GM18520 (cell line): ENCODE data around the gene PCDHA5.
"Not testable (repeated sequence)": the region's sequence is repeated elsewhere in the genome, so short reads cannot be mapped to it uniquely, and the experiment has no call there.

ENCODE experiments used
- ATAC-seq: cut with Tn5 transposase; IDR thresholded peaks from one replicate; pipeline ENCODE4 v1.9.1; 2021; ENCODE audit not compliant: unreplicated experiment

The PCDHA5 gene

DNA sequence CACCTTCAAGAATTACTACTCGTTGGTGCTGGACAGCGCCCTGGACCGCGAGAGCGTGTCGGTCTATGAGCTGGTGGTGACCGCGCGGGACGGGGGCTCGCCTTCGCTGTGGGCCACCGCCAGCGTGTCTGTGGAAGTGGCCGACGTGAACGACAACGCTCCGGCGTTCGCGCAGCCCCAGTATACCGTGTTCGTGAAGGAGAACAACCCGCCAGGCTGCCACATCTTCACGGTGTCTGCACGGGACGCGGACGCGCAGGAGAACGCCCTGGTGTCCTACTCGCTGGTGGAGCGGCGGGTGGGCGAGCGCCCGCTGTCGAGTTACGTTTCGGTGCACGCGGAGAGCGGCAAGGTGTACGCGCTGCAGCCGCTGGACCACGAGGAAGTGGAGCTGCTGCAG is 1.6 kb downstream of the PCDHA5 start:
- not testable (repeated sequence) for ATAC-seq

- no peak for ATAC-seq
These were observed 2.1 kb downstream of the PCDHA5 start for GRCh38 chr5:140823475-140823874.

- ATAC-seq, result no peak
These were observed 6.4 kb downstream of the PCDHA5 start, which contains the start of gene PCDHA6 for GRCh38 chr5:140827704-140828361. Gene PCDHA6 (plus strand): TSS chr5:140827960. CDS start chr5:140828092, 132 bp downstream.

GRCh38 chr5:140828362-140828737 is 6.9 kb downstream of the PCDHA5 start:
- no peak for ATAC-seq

DNA sequence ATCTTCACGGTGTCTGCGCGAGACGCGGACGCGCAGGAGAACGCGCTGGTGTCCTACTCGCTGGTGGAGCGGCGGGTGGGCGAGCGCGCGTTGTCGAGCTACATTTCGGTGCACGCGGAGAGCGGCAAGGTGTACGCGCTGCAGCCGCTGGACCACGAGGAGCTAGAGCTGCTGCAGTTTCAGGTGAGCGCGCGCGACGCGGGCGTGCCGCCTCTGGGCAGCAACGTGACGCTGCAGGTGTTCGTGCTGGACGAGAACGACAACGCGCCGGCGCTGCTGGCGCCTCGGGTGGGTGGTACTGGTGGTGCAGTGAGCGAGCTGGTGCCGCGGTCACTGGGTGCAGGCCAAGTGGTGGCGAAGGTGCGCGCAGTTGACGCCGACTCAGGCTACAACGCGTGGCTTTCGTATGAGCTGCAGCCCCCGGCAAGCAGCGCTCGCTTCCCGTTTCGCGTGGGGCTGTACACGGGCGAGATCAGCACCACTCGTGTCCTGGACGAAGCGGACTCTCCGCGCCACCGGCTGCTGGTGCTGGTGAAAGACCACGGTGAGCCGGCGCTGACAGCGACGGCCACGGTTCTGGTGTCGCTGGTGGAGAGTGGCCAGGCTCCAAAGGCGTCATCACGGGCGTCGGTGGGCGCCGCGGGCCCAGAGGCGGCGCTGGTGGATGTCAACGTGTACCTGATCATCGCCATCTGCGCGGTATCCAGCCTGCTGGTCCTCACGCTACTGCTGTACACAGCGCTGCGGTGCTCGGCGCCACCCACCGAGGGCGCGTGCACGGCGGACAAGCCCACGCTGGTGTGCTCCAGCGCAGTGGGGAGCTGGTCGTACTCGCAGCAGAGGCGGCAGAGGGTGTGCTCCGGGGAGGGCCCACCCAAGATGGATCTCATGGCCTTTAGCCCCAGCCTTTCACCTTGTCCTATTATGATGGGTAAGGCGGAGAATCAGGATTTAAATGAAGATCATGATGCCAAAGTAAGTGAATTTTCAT is 8.4 kb downstream of the PCDHA5 start:
- ATAC-seq, result not testable (repeated sequence)

DNA sequence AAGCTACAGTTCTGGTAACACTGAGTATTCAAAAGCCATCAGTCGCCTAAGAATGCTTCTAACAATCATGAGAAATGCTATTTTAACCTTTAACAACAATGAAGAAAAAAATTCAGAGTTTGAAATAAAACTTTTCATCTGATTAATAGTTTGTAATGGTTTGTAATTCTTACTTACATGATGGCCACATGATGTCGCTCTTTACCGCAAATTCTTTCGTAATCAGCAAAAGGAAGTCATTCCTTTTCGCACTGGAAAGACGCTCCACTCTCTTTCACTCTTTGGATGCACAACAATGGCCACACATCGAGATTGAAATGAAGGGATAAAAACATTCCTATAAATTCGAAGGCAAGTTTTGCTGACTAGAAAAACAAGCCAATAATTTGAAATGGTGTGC is 12.6 kb downstream of the PCDHA5 start, which contains the start of gene PCDHA7:
Gene PCDHA7, plus strand, starts transcription at position 277 of the 400 bp plus-strand sequence. Its CDS starts 115 bp downstream, at position 392.
- no peak for ATAC-seq

GRCh38 chr5:140834439-140835008 is 13.1 kb downstream of the PCDHA5 start:
- not testable (repeated sequence) for ATAC-seq

DNA sequence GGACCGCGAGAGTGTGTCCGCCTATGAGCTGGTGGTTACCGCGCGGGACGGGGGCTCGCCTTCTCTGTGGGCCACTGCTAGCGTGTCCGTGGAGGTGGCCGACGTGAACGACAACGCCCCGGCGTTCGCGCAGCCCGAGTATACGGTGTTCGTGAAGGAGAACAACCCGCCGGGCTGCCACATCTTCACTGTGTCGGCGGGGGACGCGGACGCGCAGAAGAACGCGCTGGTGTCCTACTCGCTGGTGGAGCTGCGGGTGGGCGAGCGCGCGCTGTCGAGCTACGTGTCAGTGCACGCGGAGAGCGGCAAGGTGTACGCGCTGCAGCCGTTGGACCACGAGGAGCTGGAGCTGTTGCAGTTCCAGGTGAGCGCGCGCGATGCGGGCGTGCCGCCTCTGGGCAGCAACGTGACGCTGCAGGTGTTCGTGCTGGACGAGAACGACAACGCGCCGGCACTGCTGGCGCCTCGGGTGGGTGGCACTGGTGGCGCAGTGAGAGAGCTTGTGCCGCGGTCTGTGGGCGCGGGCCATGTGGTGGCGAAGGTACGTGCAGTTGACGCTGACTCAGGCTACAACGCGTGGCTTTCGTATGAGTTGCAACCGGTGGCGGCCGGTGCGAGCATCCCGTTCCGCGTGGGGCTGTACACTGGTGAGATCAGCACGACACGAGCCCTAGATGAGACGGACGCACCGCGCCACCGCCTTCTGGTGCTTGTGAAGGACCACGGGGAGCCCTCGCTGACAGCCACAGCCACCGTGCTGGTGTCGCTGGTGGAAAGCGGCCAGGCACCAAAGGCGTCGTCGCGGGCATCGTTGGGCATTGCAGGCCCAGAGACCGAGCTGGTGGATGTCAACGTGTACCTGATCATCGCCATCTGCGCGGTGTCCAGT is 14.5 kb downstream of the PCDHA5 start:
- ATAC-seq, result no peak

- ATAC-seq, result no peak
These were observed 19.9 kb downstream of the PCDHA5 start, which contains the start of gene PCDHA8 for GRCh38 chr5:140840978-140841962. Gene PCDHA8 (plus strand): TSS chr5:140841187. CDS start chr5:140841322, 135 bp downstream.

- ATAC-seq, result no peak
These were observed 21.7 kb downstream of the PCDHA5 start for GRCh38 chr5:140842798-140843733.

- ATAC-seq, result not testable (repeated sequence)
These were observed 27.0 kb downstream of the PCDHA5 start, which contains the start of gene PCDHA9 for GRCh38 chr5:140848139-140849102. Gene PCDHA9 (plus strand): TSS chr5:140848382. CDS start chr5:140848496, 114 bp downstream.

DNA sequence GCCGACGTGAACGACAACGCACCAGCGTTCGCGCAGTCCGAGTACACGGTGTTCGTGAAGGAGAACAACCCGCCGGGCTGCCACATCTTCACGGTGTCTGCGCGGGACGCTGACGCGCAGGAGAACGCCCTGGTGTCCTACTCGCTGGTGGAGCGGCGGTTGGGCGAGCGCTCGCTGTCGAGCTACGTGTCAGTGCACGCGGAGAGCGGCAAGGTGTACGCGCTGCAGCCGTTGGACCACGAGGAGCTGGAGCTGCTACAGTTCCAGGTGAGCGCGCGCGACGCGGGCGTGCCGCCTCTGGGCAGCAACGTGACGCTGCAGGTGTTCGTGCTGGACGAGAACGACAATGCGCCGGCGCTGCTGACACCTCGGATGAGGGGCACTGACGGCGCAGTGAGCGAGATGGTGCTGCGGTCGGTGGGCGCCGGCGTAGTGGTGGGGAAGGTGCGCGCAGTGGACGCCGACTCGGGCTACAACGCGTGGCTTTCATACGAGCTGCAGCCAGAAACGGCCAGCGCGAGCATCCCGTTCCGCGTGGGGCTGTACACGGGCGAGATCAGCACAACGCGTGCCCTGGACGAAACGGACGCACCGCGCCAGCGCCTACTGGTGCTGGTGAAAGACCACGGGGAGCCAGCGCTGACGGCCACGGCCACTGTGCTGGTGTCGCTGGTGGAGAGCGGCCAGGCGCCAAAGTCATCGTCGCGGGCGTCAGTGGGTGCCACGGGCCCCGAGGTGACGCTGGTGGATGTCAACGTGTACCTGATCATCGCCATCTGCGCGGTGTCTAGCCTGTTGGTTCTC is 28.6 kb downstream of the PCDHA5 start:
- ATAC-seq, result not testable (repeated sequence)

DNA sequence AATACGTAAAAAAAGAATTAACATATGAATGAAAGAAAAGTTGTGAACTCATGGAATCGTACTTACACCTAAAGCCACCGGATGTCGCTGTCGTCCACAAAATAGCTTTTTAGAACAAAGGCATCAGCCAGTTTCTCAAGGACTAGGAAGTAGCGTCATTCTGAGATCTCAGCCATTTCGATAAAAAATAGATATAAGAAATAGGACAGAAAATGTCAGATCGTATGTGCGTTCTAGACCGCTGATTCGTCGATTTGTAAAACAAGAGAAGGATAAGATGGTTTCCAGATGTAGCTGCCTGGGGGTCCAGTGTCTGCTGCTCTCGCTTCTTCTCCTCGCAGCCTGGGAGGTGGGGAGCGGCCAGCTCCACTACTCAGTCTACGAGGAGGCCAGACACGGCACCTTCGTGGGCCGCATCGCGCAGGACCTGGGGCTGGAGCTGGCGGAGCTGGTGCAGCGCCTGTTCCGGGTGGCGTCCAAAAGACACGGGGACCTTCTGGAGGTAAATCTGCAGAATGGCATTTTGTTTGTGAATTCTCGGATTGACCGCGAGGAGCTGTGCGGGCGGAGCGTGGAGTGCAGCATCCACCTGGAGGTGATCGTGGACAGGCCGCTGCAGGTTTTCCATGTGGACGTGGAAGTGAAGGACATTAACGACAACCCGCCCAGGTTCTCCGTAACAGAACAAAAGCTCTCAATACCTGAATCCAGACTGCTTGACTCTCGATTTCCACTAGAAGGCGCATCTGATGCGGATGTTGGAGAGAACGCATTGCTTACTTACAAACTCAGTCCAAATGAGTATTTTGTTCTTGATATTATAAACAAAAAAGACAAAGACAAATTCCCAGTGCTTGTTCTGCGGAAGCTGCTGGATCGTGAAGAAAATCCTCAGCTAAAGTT is 34.6 kb downstream of the PCDHA5 start, which contains the start of gene PCDHA10:
Gene PCDHA10, plus strand, starts transcription at position 126 of the 903 bp plus-strand sequence. Its CDS starts 152 bp downstream, at position 278.
- ATAC-seq, result no peak

DNA sequence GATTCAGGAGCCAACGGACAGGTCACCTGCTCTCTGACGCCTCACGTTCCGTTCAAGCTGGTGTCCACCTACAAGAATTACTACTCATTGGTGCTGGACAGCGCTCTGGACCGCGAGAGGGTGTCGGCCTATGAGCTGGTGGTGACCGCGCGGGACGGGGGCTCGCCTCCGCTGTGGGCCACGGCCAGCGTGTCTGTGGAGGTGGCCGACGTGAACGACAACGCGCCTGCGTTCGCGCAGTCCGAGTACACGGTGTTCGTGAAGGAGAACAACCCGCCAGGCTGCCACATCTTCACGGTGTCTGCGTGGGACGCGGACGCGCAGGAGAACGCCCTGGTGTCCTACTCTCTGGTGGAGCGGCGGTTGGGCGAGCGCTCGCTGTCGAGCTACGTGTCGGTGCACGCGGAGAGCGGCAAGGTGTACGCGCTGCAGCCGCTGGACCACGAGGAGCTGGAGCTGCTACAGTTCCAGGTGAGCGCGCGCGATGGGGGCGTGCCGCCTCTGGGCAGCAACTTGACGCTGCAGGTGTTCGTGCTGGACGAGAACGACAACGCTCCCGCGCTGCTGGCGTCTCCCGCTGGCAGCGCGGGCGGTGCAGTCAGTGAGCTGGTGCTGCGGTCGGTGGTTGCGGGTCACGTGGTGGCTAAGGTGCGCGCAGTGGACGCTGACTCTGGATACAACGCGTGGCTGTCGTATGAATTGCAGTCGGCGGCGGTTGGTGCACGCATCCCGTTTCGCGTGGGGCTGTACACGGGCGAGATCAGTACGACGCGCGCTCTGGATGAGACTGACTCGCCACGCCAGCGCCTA is 36.0 kb downstream of the PCDHA5 start:
- no peak for ATAC-seq
